Right renal cortex interstitium (tissue), 3 donors: ENCODE results near the gene CEP112. TPM values are rescaled to one million over a fixed set of nuclear protein-coding genes. Genes with fewer than 3 reads are reported as not detected.

Experiments
- DNase-seq, 3 donors: peaks; one replicate each; pipeline ENCODE4 v3.0.0-alpha.2; 2013; ENCODE audit warnings: low read depth in 3 of 3, low spot score in 2 of 3
- polyA plus RNA-seq, 3 donors: library from polyadenylated mRNA; unstranded; fragments of 120-200 nt; gene quantifications; one replicate each; pipeline ENCODE4 v1.2.1, GENCODE V29; 2013; ENCODE audit not compliant: insufficient read length in 3 of 3

CEP112 gene
- polyA plus RNA-seq, 3 donors, result 14.2 to 18.5 (median 17.7) TPM

- DNase-seq, result no peak
Observed at GRCh38 chr17:65896889-65897288, 295.0 kb downstream of the CEP112 start.

GRCh38 chr17:65895969-65896368 lies 296.0 kb downstream of the CEP112 start:
- no peak for DNase-seq

GRCh38 chr17:65893692-65894279 lies 298.1 kb downstream of the CEP112 start:
- no peak for DNase-seq

- no peak for DNase-seq
Observed at GRCh38 chr17:65892912-65893377, 299.0 kb downstream of the CEP112 start.

- no peak for DNase-seq
Observed at GRCh38 chr17:65891231-65891735, 300.6 kb downstream of the CEP112 start.

- no peak for DNase-seq
Observed at GRCh38 chr17:65888649-65889048, 303.3 kb downstream of the CEP112 start.

- no peak for DNase-seq
Observed at GRCh38 chr17:65886315-65887245, 305.4 kb downstream of the CEP112 start.

- no peak for DNase-seq
Observed at GRCh38 chr17:65885541-65886312, 306.2 kb downstream of the CEP112 start.

GRCh38 chr17:65876985-65877384 lies 314.9 kb downstream of the CEP112 start:
- DNase-seq, result no peak

- no peak for DNase-seq
Observed at GRCh38 chr17:65868881-65869280, 323.1 kb downstream of the CEP112 start.

- no peak for DNase-seq
Observed at GRCh38 chr17:65867014-65867413, 324.9 kb downstream of the CEP112 start.

GRCh38 chr17:65865715-65866425 lies 326.1 kb downstream of the CEP112 start:
- no peak for DNase-seq

GRCh38 chr17:65864394-65864793 lies 327.5 kb downstream of the CEP112 start:
- DNase-seq, result no peak

- DNase-seq, result no peak
Observed at GRCh38 chr17:65857718-65858117, 334.2 kb downstream of the CEP112 start.

- DNase-seq, result no peak
Observed at GRCh38 chr17:65856865-65857264, 335.1 kb downstream of the CEP112 start.

- no peak for DNase-seq
Observed at GRCh38 chr17:65855675-65856074, 336.3 kb downstream of the CEP112 start.

- no peak for DNase-seq
Observed at GRCh38 chr17:65855245-65855644, 336.7 kb downstream of the CEP112 start.

GRCh38 chr17:65853816-65854215 lies 338.1 kb downstream of the CEP112 start:
- no peak for DNase-seq

- DNase-seq, result no peak
Observed at GRCh38 chr17:65852911-65853310, 339.0 kb downstream of the CEP112 start.

GRCh38 chr17:65851965-65852736 lies 339.8 kb downstream of the CEP112 start:
- no peak for DNase-seq
